Measurements from ENCODE around the gene DUOXA1.
"Not testable (repeated sequence)": the region's sequence is repeated elsewhere in the genome, so short reads cannot be mapped to it uniquely, and the experiment has no call there.

DNA sequence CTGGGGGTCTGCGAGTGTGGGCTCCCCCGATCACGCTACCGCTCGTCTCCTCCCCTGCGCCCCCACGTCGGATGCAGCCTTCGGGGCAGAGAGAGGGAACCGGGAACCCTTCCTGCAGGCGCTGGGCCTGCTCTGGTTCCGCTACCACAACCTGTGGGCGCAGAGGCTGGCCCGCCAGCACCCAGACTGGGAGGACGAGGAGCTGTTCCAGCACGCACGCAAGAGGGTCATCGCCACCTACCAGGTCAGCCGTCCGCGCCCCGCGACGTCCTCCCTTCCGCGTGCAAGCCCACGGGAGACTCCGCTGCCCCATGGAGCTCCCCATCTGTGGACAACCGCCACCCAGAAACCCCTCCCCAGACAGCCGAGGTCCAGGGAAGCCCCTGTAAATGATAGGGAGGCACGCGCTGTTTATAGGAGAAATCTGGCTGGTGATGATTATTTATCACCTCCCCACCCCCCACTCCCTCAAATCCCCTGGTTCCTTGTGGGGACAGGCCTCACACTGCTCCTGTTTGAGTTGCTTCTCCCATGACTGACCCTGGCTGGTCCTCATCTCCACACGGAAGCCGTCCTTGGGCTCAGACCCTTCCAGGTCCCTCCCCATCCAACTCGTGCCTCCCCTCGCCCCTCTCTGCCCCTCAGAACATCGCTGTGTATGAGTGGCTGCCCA, 6.2 kb upstream of the DUOXA1 start:
- peak; percentile 82 for TF ChIP-seq EZH2 (IDR thresholded peaks at IDR 0.05)
- TF ChIP-seq, protein P1, sequence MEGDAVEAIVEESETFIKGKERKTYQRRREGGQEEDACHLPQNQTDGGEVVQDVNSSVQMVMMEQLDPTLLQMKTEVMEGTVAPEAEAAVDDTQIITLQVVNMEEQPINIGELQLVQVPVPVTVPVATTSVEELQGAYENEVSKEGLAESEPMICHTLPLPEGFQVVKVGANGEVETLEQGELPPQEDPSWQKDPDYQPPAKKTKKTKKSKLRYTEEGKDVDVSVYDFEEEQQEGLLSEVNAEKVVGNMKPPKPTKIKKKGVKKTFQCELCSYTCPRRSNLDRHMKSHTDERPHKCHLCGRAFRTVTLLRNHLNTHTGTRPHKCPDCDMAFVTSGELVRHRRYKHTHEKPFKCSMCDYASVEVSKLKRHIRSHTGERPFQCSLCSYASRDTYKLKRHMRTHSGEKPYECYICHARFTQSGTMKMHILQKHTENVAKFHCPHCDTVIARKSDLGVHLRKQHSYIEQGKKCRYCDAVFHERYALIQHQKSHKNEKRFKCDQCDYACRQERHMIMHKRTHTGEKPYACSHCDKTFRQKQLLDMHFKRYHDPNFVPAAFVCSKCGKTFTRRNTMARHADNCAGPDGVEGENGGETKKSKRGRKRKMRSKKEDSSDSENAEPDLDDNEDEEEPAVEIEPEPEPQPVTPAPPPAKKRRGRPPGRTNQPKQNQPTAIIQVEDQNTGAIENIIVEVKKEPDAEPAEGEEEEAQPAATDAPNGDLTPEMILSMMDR (IDR thresholded peaks at IDR 0.05), result not testable (repeated sequence)
